A549 (cell line): Measurements from ENCODE around the gene LAMB1.

Experiments used
- CTCF ChIP-seq: fragments of >200 bp; sonication (Bioruptor Twin); formaldehyde crosslinking; IDR thresholded peaks from 3 replicates; pipeline ENCODE4 v1.5.1; 2016
- EP300 ChIP-seq, 2 experiments: fragments of >200 bp; sonication (Bioruptor Twin); formaldehyde crosslinking; IDR thresholded peaks; 2 replicates in 1 of 2; 3 replicates in 1 of 2; pipeline ENCODE4 v1.6.1; 2016 to 2017
- HEYL ChIP-seq: fragments of 250-450 bp; sonication (Bioruptor Pico); IDR thresholded peaks from 2 replicates; pipeline ENCODE4 v1.8.0; 2021; ENCODE audit warnings: mild to moderate bottlenecking, moderate library complexity
- HOXA7 ChIP-seq: fragments of 250-450 bp; sonication (Bioruptor Pico); IDR thresholded peaks from 2 replicates; pipeline ENCODE4 v1.5.0; 2020; ENCODE audit warnings: mild to moderate bottlenecking, moderate library complexity
- KDM1A ChIP-seq: fragments of 200-600 bp; sonication (generic); IDR thresholded peaks from 2 replicates; pipeline ENCODE4 v1.6.1; 2016; ENCODE audit warnings: low read depth, mild to moderate bottlenecking
- MAFK ChIP-seq: fragments of 450-650 bp; IDR thresholded peaks from 2 replicates; pipeline ENCODE4 v1.6.1; 2014; ENCODE audit not compliant: partially characterized antibody
- MAX ChIP-seq: IDR thresholded peaks from 2 replicates; pipeline ENCODE4 v1.6.1; 2012
- PHF8 ChIP-seq: fragments of 200-600 bp; sonication (generic); IDR thresholded peaks from 2 replicates; pipeline ENCODE4 v1.6.1; 2016; ENCODE audit warnings: low read depth, mild to moderate bottlenecking, antibody characterized with exemption, moderate library complexity, borderline replicate concordance
- POLR2A ChIP-seq: IDR thresholded peaks from 2 replicates; pipeline ENCODE4 v1.6.1; 2012; ENCODE audit warnings: mild to moderate bottlenecking, low read length
- REST ChIP-seq: fragments of 200-600 bp; sonication (generic); IDR thresholded peaks from 2 replicates; pipeline ENCODE4 v1.6.1; 2016; ENCODE audit warnings: antibody characterized with exemption, mild to moderate bottlenecking, moderate library complexity
- RFX5 ChIP-seq: fragments of 450-650 bp; IDR thresholded peaks from 2 replicates; pipeline ENCODE4 v1.7.1; 2014; ENCODE audit warnings: antibody characterized with exemption, mild to moderate bottlenecking, moderate library complexity
- TP53 ChIP-seq: fragments of 250-450 bp; sonication (Bioruptor Pico); IDR thresholded peaks from 2 replicates; pipeline ENCODE4 v1.5.0; 2021; ENCODE audit warnings: mild to moderate bottlenecking, moderate library complexity

GRCh38 chr7:107907790-107908189 lies 95.2 kb downstream of the LAMB1 start:
- TF ChIP-seq POLR2A: no peak
- no peak for TF ChIP-seq CTCF
- TF ChIP-seq HEYL (CRISPR knock-in tag): no peak
- TF ChIP-seq TP53: no peak
- no peak for TF ChIP-seq PHF8
- no peak for TF ChIP-seq MAX
- TF ChIP-seq MAFK: no peak
- no peak for TF ChIP-seq KDM1A
- no peak for TF ChIP-seq REST
- TF ChIP-seq RFX5: no peak
- TF ChIP-seq HOXA7 (CRISPR knock-in tag): no peak
- TF ChIP-seq EP300 (IDR thresholded peaks at IDR 0.05): no peak
